ENCODE data around the gene SACM1L. TPM values are rescaled to one million over a fixed set of nuclear protein-coding genes. Genes with fewer than 3 reads are reported as not detected.
"Not testable (repeated sequence)": the region's sequence is repeated elsewhere in the genome, so short reads cannot be mapped to it uniquely, and the experiment has no call there.

Gene SACM1L
- total RNA-seq, 1 donor from 2014 or later, result 59.2 TPM

DNA sequence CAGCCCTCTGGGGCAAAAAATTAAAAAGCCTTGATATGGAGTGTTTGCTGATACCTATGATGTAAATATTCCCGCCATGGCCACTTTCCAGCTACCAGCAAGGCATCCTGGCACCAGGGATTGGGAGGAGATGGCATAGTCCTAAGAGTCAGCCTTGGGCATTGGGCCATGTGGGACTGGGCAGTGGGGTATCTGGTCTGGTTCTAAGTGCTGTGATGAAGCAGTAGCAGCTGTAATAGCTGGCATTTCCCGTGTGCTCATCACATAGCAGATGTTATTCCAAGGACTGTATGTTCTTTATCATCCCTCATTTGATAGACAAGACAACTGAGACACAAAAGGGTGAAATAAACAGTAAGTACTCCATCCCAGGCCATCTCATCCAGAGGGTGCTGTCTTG, 6.9 kb upstream of the SACM1L start:
- DNase-seq, result no peak
- peaks cover 2% of the 10 kb centered on the region for H3K4me1 Mint-ChIP-seq (ENCODE audit: low read depth, unreplicated experiment)
- H3K36me3 Mint-ChIP-seq (ENCODE audit: unreplicated experiment), result peaks cover 4% of the 10 kb centered on the region
- H3K4me3 Mint-ChIP-seq (ENCODE audit: unreplicated experiment), result no peak overlapping the region
- H3K27ac Mint-ChIP-seq (ENCODE audit: unreplicated experiment), result no peak overlapping the region
- peaks cover 4% of the 10 kb centered on the region for H3K27me3 Mint-ChIP-seq (ENCODE audit: unreplicated experiment)
- H3K9me3 Mint-ChIP-seq (ENCODE audit: unreplicated experiment), result no peaks in the 10 kb centered on the region
- TF ChIP-seq CTCF (IDR thresholded peaks at IDR 0.05; ENCODE audit: partially characterized antibody, unreplicated experiment), result no peak

DNA sequence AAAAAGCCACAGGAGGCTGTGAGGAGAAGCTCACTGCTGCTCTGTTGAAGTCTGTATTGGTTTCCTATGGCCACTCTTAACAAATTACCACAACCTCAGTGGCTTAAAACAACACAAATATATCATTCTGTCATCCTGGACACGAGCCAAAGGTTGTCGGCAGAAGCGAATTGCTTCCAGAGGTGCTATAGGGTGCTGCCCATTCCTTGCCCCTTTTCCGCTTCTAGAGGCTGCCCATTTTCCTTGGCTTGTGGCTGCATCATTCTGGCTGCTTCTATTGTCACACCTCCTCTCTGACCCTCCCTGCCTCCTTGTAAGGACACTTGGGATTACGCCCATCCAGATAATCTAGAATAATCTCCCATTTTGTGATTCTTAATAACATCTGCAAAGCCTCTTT, 6.4 kb upstream of the SACM1L start:
- Mint-ChIP-seq H3K27ac (ENCODE audit: unreplicated experiment) (no peak overlapping the region), H3K27me3 (ENCODE audit: unreplicated experiment) (peaks cover 4% of the 10 kb centered on the region), H3K4me3 (ENCODE audit: unreplicated experiment) (no peak overlapping the region), H3K36me3 (ENCODE audit: unreplicated experiment) (peaks cover 4% of the 10 kb centered on the region), H3K4me1 (ENCODE audit: low read depth, unreplicated experiment) (no peaks in the 10 kb centered on the region), H3K9me3 (ENCODE audit: unreplicated experiment) (no peaks in the 10 kb centered on the region)
- DNase-seq, result no peak
- no peak for TF ChIP-seq CTCF (IDR thresholded peaks at IDR 0.05; ENCODE audit: partially characterized antibody, unreplicated experiment)

GRCh38 chr3:45683417-45684326, 5.5 kb upstream of the SACM1L start:
- no peak overlapping the region for H3K27ac Mint-ChIP-seq (ENCODE audit: unreplicated experiment)
- no peaks in the 10 kb centered on the region for H3K4me1 Mint-ChIP-seq (ENCODE audit: low read depth, unreplicated experiment)
- H3K4me3 Mint-ChIP-seq (ENCODE audit: unreplicated experiment), result no peak overlapping the region
- peaks cover 7% of the 10 kb centered on the region for H3K27me3 Mint-ChIP-seq (ENCODE audit: unreplicated experiment)
- DNase-seq, result no peak
- TF ChIP-seq CTCF (IDR thresholded peaks at IDR 0.05; ENCODE audit: partially characterized antibody, unreplicated experiment), result no peak
- peaks cover 4% of the 10 kb centered on the region for H3K36me3 Mint-ChIP-seq (ENCODE audit: unreplicated experiment)
- H3K9me3 Mint-ChIP-seq (ENCODE audit: unreplicated experiment), result peaks cover 4% of the 10 kb centered on the region

- no peak overlapping the region for H3K27ac Mint-ChIP-seq (ENCODE audit: unreplicated experiment)
- H3K4me1 Mint-ChIP-seq (ENCODE audit: low read depth, unreplicated experiment), result peaks cover 2% of the 10 kb centered on the region
- peaks cover 4% of the 10 kb centered on the region for H3K36me3 Mint-ChIP-seq (ENCODE audit: unreplicated experiment)
- no peak overlapping the region for H3K4me3 Mint-ChIP-seq (ENCODE audit: unreplicated experiment)
- no peak for TF ChIP-seq CTCF (IDR thresholded peaks at IDR 0.05; ENCODE audit: partially characterized antibody, unreplicated experiment)
- peaks cover 12% of the 10 kb centered on the region for H3K27me3 Mint-ChIP-seq (ENCODE audit: unreplicated experiment)
- peaks cover 11% of the 10 kb centered on the region for H3K9me3 Mint-ChIP-seq (ENCODE audit: unreplicated experiment)
- no peak for DNase-seq
Measured at GRCh38 chr3:45684327-45684892, 4.8 kb upstream of the SACM1L start.

GRCh38 chr3:45685722-45686121, 3.5 kb upstream of the SACM1L start:
- not testable (repeated sequence) for DNase-seq; H3K27ac Mint-ChIP-seq (ENCODE audit: unreplicated experiment); H3K4me1 Mint-ChIP-seq (ENCODE audit: low read depth, unreplicated experiment); H3K4me3 Mint-ChIP-seq (ENCODE audit: unreplicated experiment); H3K36me3 Mint-ChIP-seq (ENCODE audit: unreplicated experiment)
- H3K9me3 Mint-ChIP-seq (ENCODE audit: unreplicated experiment), result peaks cover 14% of the 10 kb centered on the region
- H3K27me3 Mint-ChIP-seq (ENCODE audit: unreplicated experiment), result peaks cover 12% of the 10 kb centered on the region

All from glutamatergic neuron (in vitro differentiated cells).